Ishikawa (cell line): Measurements from ENCODE around the gene SMPD3.

Source experiments
- CEBPB ChIP-seq: IDR thresholded peaks from 2 replicates; pipeline ENCODE4 v1.6.1; 2012
- CREB1 ChIP-seq: IDR thresholded peaks from 2 replicates; pipeline ENCODE4 v1.6.1; 2012; ENCODE audit warnings: low read depth
- EGR1 ChIP-seq: IDR thresholded peaks from 2 replicates; pipeline ENCODE4 v1.6.1; 2012
- EP300 ChIP-seq: IDR thresholded peaks from 2 replicates; pipeline ENCODE4 v1.6.1; 2012; ENCODE audit warnings: borderline replicate concordance
- FOXM1 ChIP-seq: IDR thresholded peaks from 2 replicates; pipeline ENCODE4 v1.6.1; 2012; ENCODE audit warnings: low read depth, borderline replicate concordance
- NFIC ChIP-seq: IDR thresholded peaks from 2 replicates; pipeline ENCODE4 v1.6.1; 2012
- RAD21 ChIP-seq: IDR thresholded peaks from 2 replicates; pipeline ENCODE4 v1.6.1; 2012; ENCODE audit warnings: low read depth
- REST ChIP-seq: IDR thresholded peaks from 2 replicates; pipeline ENCODE4 v1.6.1; 2012; ENCODE audit warnings: low read depth, mild to moderate bottlenecking
- TAF1 ChIP-seq: IDR thresholded peaks from 2 replicates; pipeline ENCODE4 v1.6.1; 2012; ENCODE audit warnings: low read depth, mild to moderate bottlenecking
- TCF12 ChIP-seq: IDR thresholded peaks from 2 replicates; pipeline ENCODE4 v1.6.1; 2012; ENCODE audit warnings: low read depth
- TEAD4 ChIP-seq: IDR thresholded peaks from 2 replicates; pipeline ENCODE4 v1.6.1; 2012
- USF1 ChIP-seq: IDR thresholded peaks from 2 replicates; pipeline ENCODE4 v1.6.1; 2012
- YY1 ChIP-seq: IDR thresholded peaks from 2 replicates; pipeline ENCODE4 v1.6.1; 2012; ENCODE audit warnings: low read depth
- ZBTB7A ChIP-seq: IDR thresholded peaks from 2 replicates; pipeline ENCODE4 v1.6.1; 2012; ENCODE audit warnings: low read depth
- TF ChIP-seq, protein P1 (sequence below): IDR thresholded peaks from 2 replicates; pipeline ENCODE4 v1.6.1; 2012

Gene SMPD3

DNA sequence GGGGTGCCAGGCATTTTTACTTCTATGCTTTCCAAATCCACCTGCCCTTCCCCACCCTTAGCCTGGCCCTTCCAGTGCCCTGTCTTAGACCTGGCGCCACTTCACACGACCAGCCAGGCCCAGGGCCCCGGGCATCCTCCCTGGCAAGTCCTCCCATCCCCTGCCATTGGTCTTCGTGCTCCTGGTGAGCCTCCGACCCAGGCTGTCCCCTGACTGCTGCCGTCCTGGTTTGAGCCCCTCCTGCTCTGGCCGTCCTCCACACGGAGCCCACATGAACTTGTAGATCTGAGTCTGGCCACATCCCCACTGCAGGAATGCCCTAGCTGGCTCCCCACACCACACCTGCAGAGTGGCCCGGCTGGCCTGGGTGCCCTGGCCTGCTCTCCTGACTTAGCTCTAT is 93.5 kb downstream of the SMPD3 start:
- no peak for TF ChIP-seq YY1
- TF ChIP-seq EP300, result no peak
- no peak for TF ChIP-seq EGR1
- no peak for TF ChIP-seq REST
- no peak for TF ChIP-seq ZBTB7A

DNA sequence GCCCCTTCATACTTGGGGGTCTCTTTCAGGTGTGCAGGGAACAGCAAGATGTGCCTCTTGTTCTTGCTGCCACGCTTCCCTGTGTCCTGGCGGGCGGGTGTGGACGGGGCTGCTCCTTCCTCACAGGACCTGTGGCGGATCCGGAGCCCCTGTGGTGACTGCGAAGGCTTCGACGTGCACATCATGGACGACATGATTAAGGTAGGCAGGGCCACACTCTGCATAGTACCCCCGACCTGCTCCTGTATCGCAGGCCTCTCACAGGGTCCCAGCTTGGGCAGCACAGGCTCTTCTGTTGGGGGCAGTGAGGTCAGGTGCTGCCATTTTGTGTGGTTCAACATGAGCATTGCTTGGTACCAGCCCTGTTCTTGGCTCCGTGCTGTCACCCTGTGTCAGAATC is 94.9 kb downstream of the SMPD3 start:
- no peak for TF ChIP-seq EP300
- TF ChIP-seq REST, result no peak
- TF ChIP-seq CREB1, result no peak
- no peak for TF ChIP-seq ZBTB7A
- TF ChIP-seq EGR1, result no peak
- TF ChIP-seq TCF12, result no peak
- no peak for TF ChIP-seq RAD21
- no peak for TF ChIP-seq USF1
- no peak for TF ChIP-seq FOXM1
- no peak for TF ChIP-seq TAF1
- TF ChIP-seq YY1, result no peak
- TF ChIP-seq, protein P1, sequence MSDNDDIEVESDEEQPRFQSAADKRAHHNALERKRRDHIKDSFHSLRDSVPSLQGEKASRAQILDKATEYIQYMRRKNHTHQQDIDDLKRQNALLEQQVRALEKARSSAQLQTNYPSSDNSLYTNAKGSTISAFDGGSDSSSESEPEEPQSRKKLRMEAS, result no peak

DNA sequence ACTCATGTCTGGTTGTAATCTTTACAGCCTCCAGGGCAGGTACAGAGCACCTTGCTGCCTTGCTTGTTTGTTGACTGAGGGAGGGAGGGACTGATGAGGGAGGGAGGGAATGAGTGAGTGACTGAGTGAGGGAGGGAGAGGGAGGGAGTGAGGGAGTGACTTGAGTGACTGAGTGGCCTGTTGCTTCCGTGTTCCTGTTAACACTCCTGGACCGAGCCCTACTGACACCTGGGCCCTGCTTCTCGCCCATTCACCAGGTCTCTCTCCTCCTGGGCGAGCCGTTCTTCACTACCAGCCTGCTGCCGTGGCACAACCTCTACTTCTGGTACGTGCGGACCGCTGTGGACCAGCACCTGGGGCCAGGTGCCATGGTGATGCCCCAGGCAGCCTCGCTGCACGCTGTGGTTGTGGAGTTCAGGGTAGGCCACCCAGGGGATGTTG is 96.3 kb downstream of the SMPD3 start:
- TF ChIP-seq EP300, result no peak
- TF ChIP-seq CREB1, result no peak
- no peak for TF ChIP-seq CEBPB
- no peak for TF ChIP-seq TAF1

GRCh38 chr16:68351463-68351862 is 96.8 kb downstream of the SMPD3 start:
- TF ChIP-seq ZBTB7A, result no peak
- TF ChIP-seq FOXM1, result no peak
- no peak for TF ChIP-seq TEAD4
- TF ChIP-seq, protein P1, result no peak
- TF ChIP-seq CEBPB, result no peak
- no peak for TF ChIP-seq EP300
- no peak for TF ChIP-seq EGR1
- TF ChIP-seq CREB1, result no peak
- no peak for TF ChIP-seq USF1
- no peak for TF ChIP-seq REST
- no peak for TF ChIP-seq RAD21
- no peak for TF ChIP-seq TAF1
- no peak for TF ChIP-seq YY1
- no peak for TF ChIP-seq TCF12
- TF ChIP-seq NFIC, result no peak

- TF ChIP-seq, protein P1, result no peak
- TF ChIP-seq EP300 (no peak), EGR1 (no peak)
Observed at GRCh38 chr16:68350813-68351350, 97.4 kb downstream of the SMPD3 start.
